HCEC 1CT (cell line): Measurements from ENCODE around the gene PRTFDC1.
"Not testable (repeated sequence)": the region's sequence is repeated elsewhere in the genome, so short reads cannot be mapped to it uniquely, and the experiment has no call there.

ENCODE experiments used
- DNase-seq: peaks from one replicate; pipeline ENCODE4 v3.0.0-alpha.2; 2017

Gene PRTFDC1

GRCh38 chr10:24869354-24870015 is 82.9 kb downstream of the PRTFDC1 start:
- DNase-seq, result peak; percentile 41

- peak; percentile 87 for DNase-seq
These were observed 85.5 kb downstream of the PRTFDC1 start for GRCh38 chr10:24866604-24867583.

- no peak for DNase-seq
These were observed 86.6 kb downstream of the PRTFDC1 start for GRCh38 chr10:24865783-24866182.

- no peak for DNase-seq
These were observed 89.8 kb downstream of the PRTFDC1 start for GRCh38 chr10:24862589-24862988.

- peak; percentile 85 for DNase-seq
These were observed 93.8 kb downstream of the PRTFDC1 start for GRCh38 chr10:24858288-24859270.

- DNase-seq, result no peak
These were observed 95.2 kb downstream of the PRTFDC1 start for GRCh38 chr10:24857031-24857725.

GRCh38 chr10:24854256-24854655 is 98.2 kb downstream of the PRTFDC1 start:
- DNase-seq, result no peak

GRCh38 chr10:24853661-24854060 is 98.7 kb downstream of the PRTFDC1 start:
- DNase-seq, result peak; percentile 13

- peak; percentile 7 for DNase-seq
These were observed 100.8 kb downstream of the PRTFDC1 start for GRCh38 chr10:24851629-24852028.

- no peak for DNase-seq
These were observed 101.6 kb downstream of the PRTFDC1 start for GRCh38 chr10:24850727-24851296.

- DNase-seq, result no peak
These were observed 102.7 kb downstream of the PRTFDC1 start for GRCh38 chr10:24849501-24850299.

GRCh38 chr10:24849051-24849450 is 103.4 kb downstream of the PRTFDC1 start:
- DNase-seq, result no peak

- DNase-seq, result peak; percentile 6
These were observed 104.2 kb downstream of the PRTFDC1 start for GRCh38 chr10:24848195-24848594.

GRCh38 chr10:24847112-24848070 is 105.0 kb downstream of the PRTFDC1 start:
- no peak for DNase-seq

GRCh38 chr10:24844742-24845141 is 107.7 kb downstream of the PRTFDC1 start:
- DNase-seq, result no peak

GRCh38 chr10:24843256-24843655 is 109.2 kb downstream of the PRTFDC1 start:
- DNase-seq, result no peak

- DNase-seq, result no peak
These were observed 109.5 kb downstream of the PRTFDC1 start for GRCh38 chr10:24842856-24843255.

- no peak for DNase-seq
These were observed 110.9 kb downstream of the PRTFDC1 start for GRCh38 chr10:24841530-24841929.

- DNase-seq, result no peak
These were observed 111.6 kb downstream of the PRTFDC1 start for GRCh38 chr10:24840784-24841183.

- not testable (repeated sequence) for DNase-seq
These were observed 114.6 kb downstream of the PRTFDC1 start for GRCh38 chr10:24837781-24838180.
